Right lobe of liver (tissue), 6 donors: ENCODE measurements around the gene RALGAPA2. TPM values are rescaled to one million over a fixed set of nuclear protein-coding genes. Genes with fewer than 3 reads are reported as not detected.

ENCODE experiments used
- ATAC-seq, 4 donors: fragments of 200-7000 bp; cut with Tn5 transposase; one replicate each; pipeline ENCODE4 v1.9.1; 2020; ENCODE audit warnings: mild to moderate bottlenecking in 4 of 4, moderate library complexity in 4 of 4
- DNase-seq, 3 donors: peaks; one replicate each; pipeline ENCODE4 v3.0.0-alpha.2; 2020
- H3K27ac ChIP-seq, 3 donors: fragments of 200-600 bp; one replicate each; pipeline ENCODE4 v1.8.0; 2022
- H3K27me3 ChIP-seq, 2 donors: fragments of 200-600 bp; one replicate each; pipeline ENCODE4 v1.8.0; 2022
- H3K36me3 ChIP-seq, 4 donors: fragments of 200-600 bp; sonication (generic) in 1 of 4; one replicate each; pipeline versions ENCODE4 v1.5.1 to v1.8.0; 2017 to 2022; ENCODE audit warnings: control low read depth in 1 of 4
- H3K4me1 ChIP-seq, 4 donors: fragments of 200-600 bp; sonication (generic) in 1 of 4; one replicate each; pipeline versions ENCODE4 v1.5.1 to v1.8.0; 2017 to 2022; ENCODE audit warnings: control low read depth in 1 of 4
- H3K4me3 ChIP-seq, 3 donors: fragments of 200-600 bp; one replicate each; pipeline ENCODE4 v1.8.0; 2022
- H3K9me3 ChIP-seq, 4 donors: fragments of 200-600 bp; sonication (generic) in 1 of 4; one replicate each; pipeline versions ENCODE4 v1.5.1 to v1.8.0; 2017 to 2022; ENCODE audit warnings: control low read depth in 1 of 4
- POLR2A ChIP-seq: fragments of 450-650 bp; IDR thresholded peaks from one replicate; pipeline ENCODE4 v1.6.1; 2017; ENCODE audit warnings: antibody characterized with exemption, mild to moderate bottlenecking
- WGBS: methylation state at CpG from one replicate; pipeline ENCODE4 v1.1.6; 2018; ENCODE audit warnings: low coverage, low lambda C conversion rate; ENCODE audit not compliant: insufficient coverage; ENCODE audit errors: missing lambda C conversion rate; 5-methylcytosine and 5-hydroxymethylcytosine counted together
- intact Hi-C, 2 donors: fragments of 100-400 bp; cut with DNase I; formaldehyde crosslinking; loops; one replicate each; pipeline versions ENCODE4 v1.11.2 to v1.14.1; 2022
- total RNA-seq, 6 experiments: library from RNA; depleted of rRNA in 2 of 6; stranded (reverse); fragments of >200 nt in 2 of 6; fragmentation: NEBNext Ultra II Directional in 3 of 6; extraction: Animal tissue kit (Norgen Biotek cat#: 25700) in 3 of 6; gene quantifications; one replicate each; pipeline versions ENCODE4 v1.1.0 to v1.2.4, GENCODE V29; 2016 to 2023
- TF ChIP-seq, protein P1 (sequence below), 4 donors: fragments of 200-600 bp in 3 of 4; fragments of 450-650 bp in 1 of 4; IDR thresholded peaks; one replicate each; pipeline versions ENCODE4 v1.5.1 to v1.8.0; 2016 to 2022; ENCODE audit warnings: antibody characterized with exemption in 4 of 4, mild to moderate bottlenecking in 2 of 4
- donor health status: DM: no; HTN: yes; CAD: no.
- donor health status: DM: no; HTN: no; CAD: no.
- donor health status: DM: no; HTN: no; CAD: no.
- donor health status: DM: no; HTN: yes; CAD: no.
- donor health status: DM: no; HTN: yes; CAD: no.

RALGAPA2 gene
- total RNA-seq, 6 experiments from 2014 or later: 38.3 to 76.7 (median 62.7) TPM

- Histone ChIP-seq H3K36me3 (peaks cover 0 to 7% (median 0%) of the 10 kb centered on the region in 4 donors), H3K4me3 (no peak overlapping the region), H3K9me3 (no peaks in the 10 kb centered on the region), H3K27me3 (no peaks in the 10 kb centered on the region), H3K4me1 (peaks cover 0 to 7% (median 0%) of the 10 kb centered on the region in 4 donors), H3K27ac (no peak overlapping the region)
- no peak for TF ChIP-seq POLR2A
- TF ChIP-seq, protein P1, sequence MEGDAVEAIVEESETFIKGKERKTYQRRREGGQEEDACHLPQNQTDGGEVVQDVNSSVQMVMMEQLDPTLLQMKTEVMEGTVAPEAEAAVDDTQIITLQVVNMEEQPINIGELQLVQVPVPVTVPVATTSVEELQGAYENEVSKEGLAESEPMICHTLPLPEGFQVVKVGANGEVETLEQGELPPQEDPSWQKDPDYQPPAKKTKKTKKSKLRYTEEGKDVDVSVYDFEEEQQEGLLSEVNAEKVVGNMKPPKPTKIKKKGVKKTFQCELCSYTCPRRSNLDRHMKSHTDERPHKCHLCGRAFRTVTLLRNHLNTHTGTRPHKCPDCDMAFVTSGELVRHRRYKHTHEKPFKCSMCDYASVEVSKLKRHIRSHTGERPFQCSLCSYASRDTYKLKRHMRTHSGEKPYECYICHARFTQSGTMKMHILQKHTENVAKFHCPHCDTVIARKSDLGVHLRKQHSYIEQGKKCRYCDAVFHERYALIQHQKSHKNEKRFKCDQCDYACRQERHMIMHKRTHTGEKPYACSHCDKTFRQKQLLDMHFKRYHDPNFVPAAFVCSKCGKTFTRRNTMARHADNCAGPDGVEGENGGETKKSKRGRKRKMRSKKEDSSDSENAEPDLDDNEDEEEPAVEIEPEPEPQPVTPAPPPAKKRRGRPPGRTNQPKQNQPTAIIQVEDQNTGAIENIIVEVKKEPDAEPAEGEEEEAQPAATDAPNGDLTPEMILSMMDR (IDR thresholded peaks at IDR 0.05): no peak
- ATAC-seq (peak; percentile 59 to 80 (median 74)), DNase-seq (peak in 2 of 3 donors; percentile 51 to 57)
- WGBS: 43% methylated on average over 2 of the region's 5 CpGs
- intact Hi-C loops: no loop called here
Measured at GRCh38 chr20:20450521-20450920, 261.9 kb downstream of the RALGAPA2 start.

- H3K9me3 ChIP-seq: no peaks in the 10 kb centered on the region
- H3K27ac ChIP-seq: no peak overlapping the region
- no peaks in the 10 kb centered on the region for H3K27me3 ChIP-seq
- 100% methylated on average over 6 of the region's 6 CpGs for WGBS
- intact Hi-C loops: no loop called here
- H3K36me3 ChIP-seq: peaks cover 0 to under 1% (median 0%) of the 10 kb centered on the region in 4 donors
- DNase-seq (no peak), ATAC-seq (no peak)
- H3K4me3 ChIP-seq: no peak overlapping the region
- TF ChIP-seq, protein P1 (IDR thresholded peaks at IDR 0.05): no peak
- no peak for TF ChIP-seq POLR2A
- H3K4me1 ChIP-seq: peaks cover 0 to 7% (median 0%) of the 10 kb centered on the region in 4 donors
Measured at GRCh38 chr20:20448881-20449280, 263.6 kb downstream of the RALGAPA2 start.

DNA sequence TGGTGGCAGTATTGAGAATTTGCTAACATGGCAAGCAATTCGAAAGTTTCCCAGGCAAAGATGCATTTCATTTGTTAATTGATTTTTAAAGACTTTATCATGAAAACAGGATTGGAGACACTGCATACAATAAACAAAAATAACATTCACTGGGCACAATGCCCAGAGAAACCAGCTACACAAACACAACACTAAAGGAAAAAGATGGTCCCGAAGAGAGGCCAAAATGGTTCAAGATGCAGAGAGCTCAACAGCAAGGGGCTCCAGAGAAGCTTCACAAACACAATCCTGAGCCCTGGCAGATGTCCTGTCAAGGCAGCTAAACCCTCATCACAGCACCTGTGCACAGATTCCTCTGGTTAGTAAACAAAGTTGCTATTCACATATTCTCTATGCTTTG, 265.2 kb downstream of the RALGAPA2 start:
- 75% methylated on average over 2 of the region's 2 CpGs for WGBS
- no peak for DNase-seq
- TF ChIP-seq, protein P1 (IDR thresholded peaks at IDR 0.05): no peak
- no peak for TF ChIP-seq POLR2A
- no peak for ATAC-seq
- Histone ChIP-seq H3K36me3 (no peaks in the 10 kb centered on the region), H3K27ac (no peak overlapping the region), H3K27me3 (no peaks in the 10 kb centered on the region), H3K4me3 (no peak overlapping the region), H3K9me3 (no peaks in the 10 kb centered on the region), H3K4me1 (peaks cover 0 to 7% (median 0%) of the 10 kb centered on the region in 4 donors)
- intact Hi-C loops: no loop called here

- Histone ChIP-seq H3K36me3 (no peaks in the 10 kb centered on the region), H3K9me3 (no peaks in the 10 kb centered on the region), H3K4me3 (no peak overlapping the region), H3K27me3 (no peaks in the 10 kb centered on the region), H3K4me1 (peaks cover 0 to 7% (median 0%) of the 10 kb centered on the region in 4 donors), H3K27ac (no peak overlapping the region)
- DNase-seq (no peak), ATAC-seq (peak in 3 of 4 donors; percentile 34 to 85 (median 41))
- TF ChIP-seq POLR2A: no peak
- TF ChIP-seq, protein P1 (IDR thresholded peaks at IDR 0.05): no peak
- 72% methylated on average over 5 of the region's 5 CpGs for WGBS
- intact Hi-C loops: no loop called here
Measured at GRCh38 chr20:20446425-20447015, 265.9 kb downstream of the RALGAPA2 start.
